G401.6 (cell line): Measurements from ENCODE around the gene RNASE4.

ENCODE experiments used
- FAIRE-seq: peaks from 2 replicates; lab custom pipeline; 2012; peaks lifted over from hg19 to GRCh38; lab: Jason Lieb, UNC

The RNASE4 gene

GRCh38 chr14:20676072-20676471 lies 8.3 kb upstream of the RNASE4 start:
- no peak for FAIRE-seq

- FAIRE-seq = no peak
Observed at GRCh38 chr14:20679907-20680306, 4.5 kb upstream of the RNASE4 start.

- FAIRE-seq = no peak
Observed at GRCh38 chr14:20680363-20680762, 4.0 kb upstream of the RNASE4 start.

- FAIRE-seq = no peak
Observed at GRCh38 chr14:20680843-20681347, 3.5 kb upstream of the RNASE4 start.

- FAIRE-seq = peak; percentile 79
Observed at GRCh38 chr14:20681348-20682126, 2.8 kb upstream of the RNASE4 start.

- FAIRE-seq = no peak
Observed at GRCh38 chr14:20682127-20682434, 2.3 kb upstream of the RNASE4 start.

- FAIRE-seq = peak; percentile 6
Observed at GRCh38 chr14:20682435-20683124, 1.8 kb upstream of the RNASE4 start.

- peak; percentile 69 for FAIRE-seq
Observed at GRCh38 chr14:20683125-20683890, 1.1 kb upstream of the RNASE4 start.

GRCh38 chr14:20684662-20685456 lies 499 bp downstream of the RNASE4 start:
- FAIRE-seq = no peak

- FAIRE-seq = no peak
Observed at GRCh38 chr14:20686386-20687143, 2.2 kb downstream of the RNASE4 start.

GRCh38 chr14:20687362-20688166 lies 3.2 kb downstream of the RNASE4 start:
- no peak for FAIRE-seq

- no peak for FAIRE-seq
Observed at GRCh38 chr14:20688167-20688839, 3.9 kb downstream of the RNASE4 start, which contains the start of gene ANG. ANG (plus strand) TSS chr14:20688764; CDS start chr14:20693565, 4,801 bp downstream.

GRCh38 chr14:20690848-20691640 lies 6.7 kb downstream of the RNASE4 start:
- FAIRE-seq = peak; percentile 94

GRCh38 chr14:20692116-20692751 lies 7.9 kb downstream of the RNASE4 start:
- no peak for FAIRE-seq

- FAIRE-seq = no peak
Observed at GRCh38 chr14:20696764-20697163, 12.4 kb downstream of the RNASE4 start.

- FAIRE-seq = peak; percentile 73
Observed at GRCh38 chr14:20697273-20698017, 13.1 kb downstream of the RNASE4 start.

GRCh38 chr14:20698018-20698329 lies 13.6 kb downstream of the RNASE4 start:
- no peak for FAIRE-seq

GRCh38 chr14:20698934-20699333 lies 14.6 kb downstream of the RNASE4 start:
- no peak for FAIRE-seq
